ENCODE measurements around the gene LRP1B. TPM values are rescaled to one million over a fixed set of nuclear protein-coding genes. Genes with fewer than 3 reads are reported as not detected.

The LRP1B gene
- total and polyA plus RNA-seq, 2 of the 8 experiments (the other 6 are each of a cell fraction or from before 2014, with no cell fraction given) = 0.03 TPM; not detected in 1

DNA sequence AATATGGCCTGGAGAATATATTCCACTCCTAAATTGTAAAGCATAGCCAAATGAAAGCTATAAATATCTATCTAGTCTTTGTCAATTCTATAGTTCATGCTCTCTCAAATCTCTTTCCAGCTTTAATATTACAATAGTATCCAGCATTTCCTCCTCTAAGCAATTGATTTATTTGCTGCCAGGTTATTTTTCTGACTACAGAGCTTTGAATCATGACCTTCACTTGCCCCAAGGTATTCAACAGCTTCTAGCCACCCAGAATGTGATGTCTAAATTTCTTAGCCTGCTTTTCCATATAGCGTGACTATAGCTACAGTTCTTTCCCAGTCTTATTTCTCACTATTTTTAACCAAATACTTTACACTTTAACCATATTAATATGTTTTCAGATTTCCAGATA, 1287.6 kb downstream of the LRP1B start:
- Histone ChIP-seq H3K4me2 (ENCODE audit: insufficient read depth in 1 of 2, low read depth in 2 of 2, low read length in 2 of 2) (no peak overlapping the region), H4K8ac (ENCODE audit: extremely low read depth, insufficient read depth, low read length) (no peak overlapping the region), H2BK5ac (ENCODE audit: low read depth, low read length) (no peak overlapping the region), H3K4me3 (ENCODE audit: extremely low read depth in 1 of 4, insufficient read depth in 2 of 4, low read depth in 3 of 4, low read length in 4 of 4) (no peak overlapping the region), H2BK15ac (ENCODE audit: low read length) (no peak overlapping the region), H3K27ac (ENCODE audit: low read depth, low read length) (no peak overlapping the region), H4K20me1 (replicated peaks in 1 of 2; ENCODE audit: control insufficient read depth in 1 of 2, insufficient read depth in 2 of 2, low read length in 2 of 2) (no peaks in the 10 kb centered on the region), H3K9ac (replicated peaks in 1 of 4; ENCODE audit: extremely low read depth in 1 of 4, low read depth in 3 of 4, low read length in 3 of 4) (no peak overlapping the region), H2BK20ac (ENCODE audit: low read length) (no peak overlapping the region), H3K23me2 (ENCODE audit: low read depth, low read length) (no peaks in the 10 kb centered on the region), H3K79me2 (ENCODE audit: control insufficient read depth in 1 of 2, insufficient read depth in 2 of 2, low read length in 2 of 2) (no peaks in the 10 kb centered on the region), H3K79me1 (ENCODE audit: low read depth, low read length) (no peaks in the 10 kb centered on the region), H2BK120ac (replicated peaks; ENCODE audit: low read depth, low read length) (no peak overlapping the region), H3K4me1 (replicated peaks in 1 of 4; ENCODE audit: control insufficient read depth in 3 of 4, insufficient read depth in 4 of 4, low read length in 3 of 4) (no peaks in the 10 kb centered on the region), H2AK5ac (ENCODE audit: low read depth, low read length) (no peak overlapping the region), H4K91ac (replicated peaks; ENCODE audit: insufficient read length, low read length) (no peak overlapping the region), H3K36me3 (ENCODE audit: control insufficient read depth in 2 of 4, insufficient read depth in 4 of 4, low read length in 3 of 4) (no peaks in the 10 kb centered on the region), H3K27me3 (replicated peaks in 1 of 4; ENCODE audit: control insufficient read depth in 3 of 4, extremely low read depth in 1 of 4, insufficient read depth in 3 of 4, low read length in 3 of 4) (no peaks in the 10 kb centered on the region), H3K14ac (ENCODE audit: insufficient read length) (no peak overlapping the region), H3K4ac (replicated peaks; ENCODE audit: insufficient read length, low read depth, low read length) (no peak overlapping the region), H3K56ac (replicated peaks; ENCODE audit: insufficient read length, low read depth, low read length) (no peak overlapping the region), H3K23ac (ENCODE audit: insufficient read length) (no peak overlapping the region), H4K5ac (ENCODE audit: insufficient read length, low read depth, low read length) (no peak overlapping the region), H2BK12ac (ENCODE audit: low read depth, low read length) (no peak overlapping the region), H2AFZ (ENCODE audit: low read length) (no peak overlapping the region), H3K9me3 (ENCODE audit: insufficient read depth in 2 of 2, low read depth in 1 of 2, low read length in 1 of 2) (no peaks in the 10 kb centered on the region), H3K18ac (ENCODE audit: extremely low read depth, low read length) (no peak overlapping the region)
- POLR2A ChIA-PET (ENCODE audit: partially characterized antibody) = no interaction called here
- no peak for DNase-seq (ENCODE audit: low read depth in 1 of 2, low spot score in 2 of 2)
- WGBS, 2 experiments (ENCODE audit: extremely low coverage in 1 of 2, insufficient coverage in 1 of 2, insufficient read length in 1 of 2, insufficient replicate concordance in 2 of 2, low coverage in 1 of 2, low lambda C conversion rate in 2 of 2, missing lambda C conversion rate in 1 of 2) = 100% methylated on average over 1 of the region's 1 CpG; no CpG with 5 or more reads in 1 of the 2 experiments
- CTCF ChIA-PET (ENCODE audit: partially characterized antibody) = interaction anchor here (0.7 to 1.3 kb wide), 2 partner anchors 21 to 1023 kb away, joined by 3 to 4 read pairs; no protein-coding TSS in a partner anchor
- TF ChIP-seq ZNF274 (IDR thresholded peaks at IDR 0.05; ENCODE audit: borderline replicate concordance, extremely low read depth, low read length) (no peak), KDM4A (IDR thresholded peaks at IDR 0.05; ENCODE audit: low read depth, low read length, severe bottlenecking) (no peak), JUND (IDR thresholded peaks at IDR 0.05; ENCODE audit: low read length) (no peak), FOSL1 (IDR thresholded peaks at IDR 0.05; ENCODE audit: insufficient read depth, low read depth, low read length) (no peak)
- TF ChIP-seq, protein P1, sequence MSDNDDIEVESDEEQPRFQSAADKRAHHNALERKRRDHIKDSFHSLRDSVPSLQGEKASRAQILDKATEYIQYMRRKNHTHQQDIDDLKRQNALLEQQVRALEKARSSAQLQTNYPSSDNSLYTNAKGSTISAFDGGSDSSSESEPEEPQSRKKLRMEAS (IDR thresholded peaks at IDR 0.05) = no peak
- FAIRE-seq = no peak

Measured in H1 (cell line).